Measurements from ENCODE around the gene GNB2. TPM values are rescaled to one million over a fixed set of nuclear protein-coding genes. Genes with fewer than 3 reads are reported as not detected.
"Not testable (repeated sequence)": the region's sequence is repeated elsewhere in the genome, so short reads cannot be mapped to it uniquely, and the experiment has no call there.

Gene GNB2
- total and polyA plus RNA-seq, 2 of the 13 experiments (the other 11 are each of a cell fraction or from before 2014, with no cell fraction given), result 48.3 to 67.1 TPM

DNA sequence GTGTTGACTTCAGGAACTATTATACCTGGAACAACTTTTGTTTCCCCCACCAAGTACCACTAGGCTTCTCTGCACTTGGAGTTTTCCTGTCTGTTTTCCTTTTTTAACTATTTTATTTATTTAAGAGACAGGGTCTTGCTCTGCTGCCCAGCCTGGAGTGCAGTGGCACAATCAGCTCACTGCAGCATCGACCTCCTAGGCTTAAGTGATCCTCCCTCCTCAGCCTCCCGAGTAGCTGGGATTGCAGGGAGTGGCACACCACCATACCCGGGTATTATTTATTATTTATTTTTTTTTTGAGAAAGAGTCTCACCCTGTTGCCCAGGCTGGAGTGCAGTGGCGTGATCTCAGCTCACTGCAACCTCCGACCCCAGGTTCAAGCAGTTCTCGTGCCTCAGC lies 22.6 kb downstream of the GNB2 start (continued):
- TF ChIP-seq, protein P1, sequence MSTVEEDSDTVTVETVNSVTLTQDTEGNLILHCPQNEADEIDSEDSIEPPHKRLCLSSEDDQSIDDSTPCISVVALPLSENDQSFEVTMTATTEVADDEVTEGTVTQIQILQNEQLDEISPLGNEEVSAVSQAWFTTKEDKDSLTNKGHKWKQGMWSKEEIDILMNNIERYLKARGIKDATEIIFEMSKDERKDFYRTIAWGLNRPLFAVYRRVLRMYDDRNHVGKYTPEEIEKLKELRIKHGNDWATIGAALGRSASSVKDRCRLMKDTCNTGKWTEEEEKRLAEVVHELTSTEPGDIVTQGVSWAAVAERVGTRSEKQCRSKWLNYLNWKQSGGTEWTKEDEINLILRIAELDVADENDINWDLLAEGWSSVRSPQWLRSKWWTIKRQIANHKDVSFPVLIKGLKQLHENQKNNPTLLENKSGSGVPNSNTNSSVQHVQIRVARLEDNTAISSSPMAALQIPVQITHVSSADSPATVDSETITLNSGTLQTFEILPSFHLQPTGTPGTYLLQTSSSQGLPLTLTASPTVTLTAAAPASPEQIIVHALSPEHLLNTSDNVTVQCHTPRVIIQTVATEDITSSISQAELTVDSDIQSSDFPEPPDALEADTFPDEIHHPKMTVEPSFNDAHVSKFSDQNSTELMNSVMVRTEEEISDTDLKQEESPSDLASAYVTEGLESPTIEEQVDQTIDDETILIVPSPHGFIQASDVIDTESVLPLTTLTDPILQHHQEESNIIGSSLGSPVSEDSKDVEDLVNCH (CRISPR knock-in tag; IDR thresholded peaks at IDR 0.05), result no peak

DNA sequence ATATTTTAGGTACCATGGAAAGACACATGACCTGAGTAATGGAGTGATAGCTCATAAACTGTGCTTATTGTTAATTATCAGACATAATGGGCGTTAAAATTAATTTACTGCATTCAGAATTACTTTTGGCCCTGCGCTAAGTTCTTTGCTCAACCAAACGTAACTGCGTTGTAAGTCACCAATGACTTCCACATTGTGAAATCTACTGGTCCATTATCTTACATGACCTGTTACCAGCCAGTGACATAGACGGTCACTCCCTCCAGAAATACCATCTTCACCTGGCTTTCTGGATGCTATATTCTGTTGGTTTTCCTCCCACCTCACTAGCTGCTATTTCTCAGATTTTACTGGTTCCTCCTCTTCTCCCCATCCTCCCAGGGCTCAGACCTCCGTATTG lies 25.5 kb downstream of the GNB2 start:
- H3K27ac ChIP-seq (ENCODE audit: extremely low read length, insufficient read depth, low read length), result no peak overlapping the region
- H3K36me3 ChIP-seq (replicated peaks in 1 of 2; ENCODE audit: control insufficient read depth in 1 of 2, insufficient read depth in 2 of 2, low read length in 2 of 2), result no peaks in the 10 kb centered on the region
- TF ChIP-seq, protein P2, sequence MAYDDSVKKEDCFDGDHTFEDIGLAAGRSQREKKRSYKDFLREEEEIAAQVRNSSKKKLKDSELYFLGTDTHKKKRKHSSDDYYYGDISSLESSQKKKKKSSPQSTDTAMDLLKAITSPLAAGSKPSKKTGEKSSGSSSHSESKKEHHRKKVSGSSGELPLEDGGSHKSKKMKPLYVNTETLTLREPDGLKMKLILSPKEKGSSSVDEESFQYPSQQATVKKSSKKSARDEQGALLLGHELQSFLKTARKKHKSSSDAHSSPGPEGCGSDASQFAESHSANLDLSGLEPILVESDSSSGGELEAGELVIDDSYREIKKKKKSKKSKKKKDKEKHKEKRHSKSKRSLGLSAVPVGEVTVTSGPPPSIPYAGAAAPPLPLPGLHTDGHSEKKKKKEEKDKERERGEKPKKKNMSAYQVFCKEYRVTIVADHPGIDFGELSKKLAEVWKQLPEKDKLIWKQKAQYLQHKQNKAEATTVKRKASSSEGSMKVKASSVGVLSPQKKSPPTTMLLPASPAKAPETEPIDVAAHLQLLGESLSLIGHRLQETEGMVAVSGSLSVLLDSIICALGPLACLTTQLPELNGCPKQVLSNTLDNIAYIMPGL (CRISPR knock-in tag; IDR thresholded peaks at IDR 0.05; ENCODE audit: borderline replicate concordance in 1 of 2, low read depth in 1 of 2), result no peak
- TF ChIP-seq, protein P3, sequence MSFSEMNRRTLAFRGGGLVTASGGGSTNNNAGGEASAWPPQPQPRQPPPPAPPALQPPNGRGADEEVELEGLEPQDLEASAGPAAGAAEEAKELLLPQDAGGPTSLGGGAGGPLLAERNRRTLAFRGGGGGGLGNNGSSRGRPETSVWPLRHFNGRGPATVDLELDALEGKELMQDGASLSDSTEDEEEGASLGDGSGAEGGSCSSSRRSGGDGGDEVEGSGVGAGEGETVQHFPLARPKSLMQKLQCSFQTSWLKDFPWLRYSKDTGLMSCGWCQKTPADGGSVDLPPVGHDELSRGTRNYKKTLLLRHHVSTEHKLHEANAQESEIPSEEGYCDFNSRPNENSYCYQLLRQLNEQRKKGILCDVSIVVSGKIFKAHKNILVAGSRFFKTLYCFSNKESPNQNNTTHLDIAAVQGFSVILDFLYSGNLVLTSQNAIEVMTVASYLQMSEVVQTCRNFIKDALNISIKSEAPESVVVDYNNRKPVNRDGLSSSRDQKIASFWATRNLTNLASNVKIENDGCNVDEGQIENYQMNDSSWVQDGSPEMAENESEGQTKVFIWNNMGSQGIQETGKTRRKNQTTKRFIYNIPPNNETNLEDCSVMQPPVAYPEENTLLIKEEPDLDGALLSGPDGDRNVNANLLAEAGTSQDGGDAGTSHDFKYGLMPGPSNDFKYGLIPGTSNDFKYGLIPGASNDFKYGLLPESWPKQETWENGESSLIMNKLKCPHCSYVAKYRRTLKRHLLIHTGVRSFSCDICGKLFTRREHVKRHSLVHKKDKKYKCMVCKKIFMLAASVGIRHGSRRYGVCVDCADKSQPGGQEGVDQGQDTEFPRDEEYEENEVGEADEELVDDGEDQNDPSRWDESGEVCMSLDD (CRISPR knock-in tag; IDR thresholded peaks at IDR 0.05; ENCODE audit: borderline replicate concordance), result no peak
- TF ChIP-seq CEBPB (IDR thresholded peaks at IDR 0.05; ENCODE audit: borderline replicate concordance, low read depth, low read length) (0 out of 2 replicates have a peak, but pooled peaks have one; percentile 14), GTF2F1 (IDR thresholded peaks at IDR 0.05; ENCODE audit: low read length) (no peak)
- CTCF ChIA-PET (ENCODE audit: low intra/inter-chr PET ratio, low total read pairs), result no interaction called here
- in situ Hi-C loops (cut with HindIII; ENCODE audit: extremely low pct_ligation_motif_present, low pct_unique_long_range_greater_than_20kb), result loop anchor here (10.0 kb wide), 1 partner anchor 234 kb away; the partner anchor contains the start of gene SPACDR
- no peak for ATAC-seq
- WGBS (ENCODE audit: low lambda C conversion rate), result 25% methylated on average over 5 of the region's 6 CpGs
- H3K27me3 ChIP-seq (ENCODE audit: control insufficient read depth in 1 of 2, insufficient read depth in 2 of 2, low read length in 2 of 2), result no peaks in the 10 kb centered on the region
- no peaks in the 10 kb centered on the region for H3K79me2 ChIP-seq (ENCODE audit: insufficient read depth, low read length)
- intact Hi-C loops (cut with micrococcal nuclease; ENCODE audit: unreplicated experiment), result no loop called here
- no peaks in the 10 kb centered on the region for H3K9me3 ChIP-seq (ENCODE audit: low read length)
- POLR2A ChIA-PET, result no interaction called here
- no peak for DNase-seq (ENCODE audit: low spot score)
- H4K20me1 ChIP-seq (ENCODE audit: insufficient read depth, low read length), result no peaks in the 10 kb centered on the region
- H3K4me2 ChIP-seq (ENCODE audit: low read depth, low read length), result no peak overlapping the region
- H3K4me1 ChIP-seq (ENCODE audit: insufficient read depth, low read length), result 0 out of 2 replicates have a peak, but pooled peaks cover 10% of the 10 kb centered on the region
- no peak for FAIRE-seq
- no peak overlapping the region for H2AFZ ChIP-seq (ENCODE audit: low read length)
- no TSS peak for BruUV-seq (replicated peaks)
- no peak overlapping the region for H3K9ac ChIP-seq (ENCODE audit: insufficient read depth, low read depth, low read length)
- H3K4me3 ChIP-seq (replicated peaks in 1 of 3; ENCODE audit: insufficient read depth in 1 of 3, low read depth in 2 of 3, low read length in 3 of 3), result no peak overlapping the region

DNA sequence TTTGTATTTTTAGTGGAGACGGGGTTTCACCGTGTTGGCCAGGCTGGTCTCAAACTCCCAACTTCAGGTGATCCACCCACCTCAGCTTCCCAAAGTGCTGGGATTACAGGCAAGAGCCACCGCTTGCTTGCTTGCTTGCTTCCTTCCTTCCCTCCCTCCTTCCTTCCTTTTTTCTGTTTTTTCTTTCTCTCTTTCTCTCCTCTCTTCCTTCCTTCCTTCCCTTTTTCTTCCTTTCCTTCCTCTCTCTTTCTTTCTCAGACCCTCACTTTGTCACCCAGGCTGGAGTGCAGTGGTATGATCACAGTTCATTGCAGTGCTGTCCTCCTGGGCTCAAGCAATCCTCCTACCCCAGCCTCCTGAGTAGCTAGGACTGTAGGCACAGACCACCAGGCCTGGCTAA lies 27.5 kb downstream of the GNB2 start:
- POLR2A ChIA-PET; H2AFZ ChIP-seq (ENCODE audit: low read length); H3K36me3 ChIP-seq (replicated peaks in 1 of 2; ENCODE audit: control insufficient read depth in 1 of 2, insufficient read depth in 2 of 2, low read length in 2 of 2); H3K4me2 ChIP-seq (ENCODE audit: low read depth, low read length); H4K20me1 ChIP-seq (ENCODE audit: insufficient read depth, low read length); H3K9ac ChIP-seq (ENCODE audit: insufficient read depth, low read depth, low read length); H3K9me3 ChIP-seq (ENCODE audit: low read length); DNase-seq (ENCODE audit: low spot score); H3K4me3 ChIP-seq (replicated peaks in 1 of 3; ENCODE audit: insufficient read depth in 1 of 3, low read depth in 2 of 3, low read length in 3 of 3); H3K79me2 ChIP-seq (ENCODE audit: insufficient read depth, low read length); CTCF ChIA-PET (ENCODE audit: low intra/inter-chr PET ratio, low total read pairs); ATAC-seq; FAIRE-seq; intact Hi-C loops (cut with micrococcal nuclease; ENCODE audit: unreplicated experiment); BruUV-seq (replicated peaks); H3K27me3 ChIP-seq (ENCODE audit: control insufficient read depth in 1 of 2, insufficient read depth in 2 of 2, low read length in 2 of 2); H3K27ac ChIP-seq (ENCODE audit: extremely low read length, insufficient read depth, low read length): not testable (repeated sequence)
- WGBS (ENCODE audit: low lambda C conversion rate), result 86% methylated on average over 3 of the region's 3 CpGs
- in situ Hi-C loops (cut with HindIII; ENCODE audit: extremely low pct_ligation_motif_present, low pct_unique_long_range_greater_than_20kb), result loop anchor here (10.0 kb wide), 1 partner anchor 154 kb away; the partner anchor contains the start of gene SLC12A9
- H3K4me1 ChIP-seq (ENCODE audit: insufficient read depth, low read length), result peaks cover 10% of the 10 kb centered on the region
